ENCODE measurements around the gene SH2D2A. TPM values are rescaled to one million over a fixed set of nuclear protein-coding genes. Genes with fewer than 3 reads are reported as not detected.

SH2D2A gene
- total and polyA plus RNA-seq, 9 of the 15 experiments (the other 6 are each of a cell fraction or from before 2014, with no cell fraction given) = 0.89 to 33.6 (median 6.9) TPM

DNA sequence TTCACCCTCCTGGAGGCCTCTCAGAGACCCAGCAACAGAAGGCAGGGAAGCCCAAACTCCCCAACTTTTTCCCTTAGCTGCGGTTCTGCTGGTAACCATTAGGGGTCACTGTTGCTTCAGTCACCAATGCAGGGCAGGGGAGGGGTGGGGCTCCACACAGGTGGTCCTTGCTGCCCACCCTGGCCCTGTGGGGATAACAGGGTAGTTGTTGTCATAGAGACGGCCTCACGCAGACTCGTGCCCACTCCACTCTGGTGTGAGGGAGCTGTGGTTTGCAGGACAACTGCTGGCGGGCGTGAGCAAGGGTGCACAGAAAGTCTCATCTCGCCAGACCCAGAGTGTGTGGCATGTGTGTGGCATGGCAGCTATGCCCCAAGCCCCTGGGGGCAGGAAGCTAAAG lies 22.3 kb upstream of the SH2D2A start (continued):
- TF ChIP-seq, protein P1, sequence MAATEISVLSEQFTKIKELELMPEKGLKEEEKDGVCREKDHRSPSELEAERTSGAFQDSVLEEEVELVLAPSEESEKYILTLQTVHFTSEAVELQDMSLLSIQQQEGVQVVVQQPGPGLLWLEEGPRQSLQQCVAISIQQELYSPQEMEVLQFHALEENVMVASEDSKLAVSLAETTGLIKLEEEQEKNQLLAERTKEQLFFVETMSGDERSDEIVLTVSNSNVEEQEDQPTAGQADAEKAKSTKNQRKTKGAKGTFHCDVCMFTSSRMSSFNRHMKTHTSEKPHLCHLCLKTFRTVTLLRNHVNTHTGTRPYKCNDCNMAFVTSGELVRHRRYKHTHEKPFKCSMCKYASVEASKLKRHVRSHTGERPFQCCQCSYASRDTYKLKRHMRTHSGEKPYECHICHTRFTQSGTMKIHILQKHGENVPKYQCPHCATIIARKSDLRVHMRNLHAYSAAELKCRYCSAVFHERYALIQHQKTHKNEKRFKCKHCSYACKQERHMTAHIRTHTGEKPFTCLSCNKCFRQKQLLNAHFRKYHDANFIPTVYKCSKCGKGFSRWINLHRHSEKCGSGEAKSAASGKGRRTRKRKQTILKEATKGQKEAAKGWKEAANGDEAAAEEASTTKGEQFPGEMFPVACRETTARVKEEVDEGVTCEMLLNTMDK (IDR thresholded peaks at IDR 0.05; ENCODE audit: borderline replicate concordance, insufficient read depth, low read depth, low read length, poor library complexity, severe bottlenecking) = no peak
- TF ChIP-seq, protein P2, sequence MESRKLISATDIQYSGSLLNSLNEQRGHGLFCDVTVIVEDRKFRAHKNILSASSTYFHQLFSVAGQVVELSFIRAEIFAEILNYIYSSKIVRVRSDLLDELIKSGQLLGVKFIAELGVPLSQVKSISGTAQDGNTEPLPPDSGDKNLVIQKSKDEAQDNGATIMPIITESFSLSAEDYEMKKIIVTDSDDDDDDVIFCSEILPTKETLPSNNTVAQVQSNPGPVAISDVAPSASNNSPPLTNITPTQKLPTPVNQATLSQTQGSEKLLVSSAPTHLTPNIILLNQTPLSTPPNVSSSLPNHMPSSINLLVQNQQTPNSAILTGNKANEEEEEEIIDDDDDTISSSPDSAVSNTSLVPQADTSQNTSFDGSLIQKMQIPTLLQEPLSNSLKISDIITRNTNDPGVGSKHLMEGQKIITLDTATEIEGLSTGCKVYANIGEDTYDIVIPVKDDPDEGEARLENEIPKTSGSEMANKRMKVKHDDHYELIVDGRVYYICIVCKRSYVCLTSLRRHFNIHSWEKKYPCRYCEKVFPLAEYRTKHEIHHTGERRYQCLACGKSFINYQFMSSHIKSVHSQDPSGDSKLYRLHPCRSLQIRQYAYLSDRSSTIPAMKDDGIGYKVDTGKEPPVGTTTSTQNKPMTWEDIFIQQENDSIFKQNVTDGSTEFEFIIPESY (CRISPR knock-in tag; IDR thresholded peaks at IDR 0.05) = peak; percentile 16; the same call in 1 of the 2 replicates

- no TSS peak for BruUV-seq (replicated peaks)
- Histone ChIP-seq H3K4me2 (ENCODE audit: insufficient read depth, low read length) (peak overlapping the region; percentile 3; the same call in 1 of the 2 replicates), H3K4me1 (replicated peaks in 1 of 2; ENCODE audit: control insufficient read depth in 2 of 2, insufficient read depth in 2 of 2, low read length in 2 of 2) (peaks cover 6 to 8% of the 10 kb centered on the region in 2 experiments; a peak in 4 of 5 replicates), H3K27ac (ENCODE audit: extremely low read depth, low read depth, low read length) (no peak overlapping the region), H3K9me1 (ENCODE audit: control insufficient read depth, insufficient read depth, low read length) (no peaks in the 10 kb centered on the region), H3K4me3 (no peak overlapping the region), H3K36me3 (ENCODE audit: control insufficient read depth, insufficient read depth, low read length) (no peaks in the 10 kb centered on the region), H3K27me3 (ENCODE audit: control insufficient read depth in 2 of 2, insufficient read depth in 2 of 2, low read length in 2 of 2) (peaks cover 16 to 17% of the 10 kb centered on the region in 2 experiments; a peak in 4 of 5 replicates), H3K9ac (ENCODE audit: insufficient read depth in 1 of 2, low read depth in 2 of 2, low read length in 2 of 2) (0 out of 4 replicates have a peak overlapping the region, but pooled peaks of 1 of the 2 experiments have one; percentile 22), H3K9me3 (replicated peaks; ENCODE audit: control insufficient read depth, insufficient read depth, low read depth, low read length) (no peaks in the 10 kb centered on the region), H2AFZ (ENCODE audit: low read depth, low read length) (no peak overlapping the region), H4K20me1 (replicated peaks; ENCODE audit: control insufficient read depth, insufficient read depth, low read length) (no peaks in the 10 kb centered on the region), H3K79me2 (ENCODE audit: control insufficient read depth, insufficient read depth, low read length) (no peaks in the 10 kb centered on the region)
- no peak for ATAC-seq
- no peak for FAIRE-seq
- intact Hi-C loops (cut with micrococcal nuclease) (no loop called here), in situ Hi-C loops (cut with MboI) (no loop called here)
- CTCF ChIA-PET (ENCODE audit: low intra/inter-chr PET ratio) = interaction anchor here (1.3 kb wide), 1 partner anchor 24 kb away, joined by 4 read pairs; the partner anchor contains the start of gene NTRK1
- 13% methylated on average over 4 of the region's 4 CpGs for WGBS (ENCODE audit: insufficient coverage, low coverage, missing lambda C conversion rate)
- no peak for DNase-seq (ENCODE audit: extremely low read depth in 1 of 4, low spot score in 3 of 4)
- TF ChIP-seq ZNF140 (CRISPR knock-in tag; IDR thresholded peaks at IDR 0.05) (no peak), HCFC1 (IDR thresholded peaks at IDR 0.05; ENCODE audit: low read depth, low read length) (no peak)
- POLR2A ChIA-PET = interaction anchor here (0.7 to 0.8 kb wide), 2 partner anchors 16 to 23 kb away, joined by 3 read pairs; no protein-coding TSS in a partner anchor
Measured at GRCh38 chr1:156836892-156837291, 20.2 kb upstream of the SH2D2A start.

Measured in K562 (cell line).